Myocyte (in vitro differentiated cells): ENCODE data around the gene DGCR2. TPM values are rescaled to one million over a fixed set of nuclear protein-coding genes. Genes with fewer than 3 reads are reported as not detected.
"Not testable (repeated sequence)": the region's sequence is repeated elsewhere in the genome, so short reads cannot be mapped to it uniquely, and the experiment has no call there.

Source experiments
- DNase-seq: peaks from one replicate; pipeline ENCODE4 v3.0.0-alpha.2; 2012; ENCODE audit warnings: low read depth
- polyA plus RNA-seq: library from polyadenylated mRNA; unstranded; fragments of >200 nt; gene quantifications from one replicate; pipeline ENCODE4 v1.2.1, GENCODE V29; 2012; ENCODE audit warnings: missing spikeins
- total RNA-seq: library from RNA; depleted of rRNA; stranded (reverse); fragments of >200 nt; gene quantifications from 2 replicates; pipeline ENCODE4 v1.2.3, GENCODE V29; 2014

Gene DGCR2
- 60.8 and 63.8 TPM in 2 replicates for total RNA-seq
- 41.6 TPM for polyA plus RNA-seq

- DNase-seq: peak; percentile 98
These were observed at the start of gene DGCR2 for GRCh38 chr22:19122143-19122751. Gene DGCR2, minus strand, starts transcription at chr22:19122412. Its CDS starts 206 bp downstream, at chr22:19122206.

- no peak for DNase-seq
These were observed 47.7 kb upstream of the DGCR2 start for GRCh38 chr22:19169947-19170318.

- no peak for DNase-seq
These were observed 47.1 kb upstream of the DGCR2 start for GRCh38 chr22:19169002-19169946.

GRCh38 chr22:19168088-19168890 lies 46.1 kb upstream of the DGCR2 start:
- DNase-seq: no peak

GRCh38 chr22:19167106-19167869 lies 45.1 kb upstream of the DGCR2 start:
- DNase-seq: no peak

- DNase-seq: no peak
These were observed 44.2 kb upstream of the DGCR2 start for GRCh38 chr22:19166421-19166820.

GRCh38 chr22:19164425-19164824 lies 42.2 kb upstream of the DGCR2 start:
- no peak for DNase-seq

- DNase-seq: not testable (repeated sequence)
These were observed 36.4 kb upstream of the DGCR2 start for GRCh38 chr22:19158649-19159048.

GRCh38 chr22:19156109-19156508 lies 33.9 kb upstream of the DGCR2 start:
- DNase-seq: not testable (repeated sequence)

- DNase-seq: no peak
These were observed 31.0 kb upstream of the DGCR2 start for GRCh38 chr22:19152942-19153883.

- DNase-seq: no peak
These were observed 29.3 kb upstream of the DGCR2 start for GRCh38 chr22:19151329-19152191.

- no peak for DNase-seq
These were observed 28.5 kb upstream of the DGCR2 start for GRCh38 chr22:19150482-19151328.

- no peak for DNase-seq
These were observed 27.8 kb upstream of the DGCR2 start, which contains the start of gene GSC2 for GRCh38 chr22:19149991-19150390. Gene GSC2, minus strand, starts transcription at chr22:19150292. Its CDS starts 9 bp downstream, at chr22:19150283.

GRCh38 chr22:19149047-19149883 lies 27.1 kb upstream of the DGCR2 start:
- DNase-seq: no peak

GRCh38 chr22:19148417-19149046 lies 26.3 kb upstream of the DGCR2 start:
- DNase-seq: no peak

GRCh38 chr22:19147195-19147780 lies 25.1 kb upstream of the DGCR2 start:
- DNase-seq: no peak
